ENCODE results near the gene PSMD3. TPM values are rescaled to one million over a fixed set of nuclear protein-coding genes. Genes with fewer than 3 reads are reported as not detected.

The PSMD3 gene
- total RNA-seq, 1 experiment from 2014 or later: 179 TPM

GRCh38 chr17:40034426-40035161 lies 54.0 kb downstream of the PSMD3 start:
- Mint-ChIP-seq H3K4me3 (ENCODE audit: unreplicated experiment) (no peak overlapping the region), H3K36me3 (ENCODE audit: insufficient read depth, unreplicated experiment) (peaks cover 32% of the 10 kb centered on the region), H3K27me3 (ENCODE audit: insufficient read depth, unreplicated experiment) (no peaks in the 10 kb centered on the region), H3K9me3 (ENCODE audit: unreplicated experiment) (no peaks in the 10 kb centered on the region), H3K27ac (ENCODE audit: unreplicated experiment) (no peak overlapping the region), H3K4me1 (ENCODE audit: low read depth, unreplicated experiment) (no peaks in the 10 kb centered on the region)
- peaks cover 5% of the 10 kb centered on the region for H3K36me3 ChIP-seq (ENCODE audit: control insufficient read depth, insufficient read depth, low read length)
- no peak for DNase-seq
- ChIA-PET POLR2A (interaction anchor here (0.6 kb wide), 2 partner anchors 39 to 154 kb away, joined by 4 read pairs; no protein-coding TSS in a partner anchor), CTCF (interaction anchor here (0.6 to 2.6 kb wide), 9 partner anchors 19 to 183 kb away, joined by 3 to 8 read pairs (median 5); no protein-coding TSS in a partner anchor)
- no peaks in the 10 kb centered on the region for H3K4me1 ChIP-seq
- H3K27me3 ChIP-seq (replicated peaks; ENCODE audit: control insufficient read depth, insufficient read depth, low read length): no peaks in the 10 kb centered on the region
- TSS peak; percentile 21 for BruUV-seq (replicated peaks)
- H3K4me3 ChIP-seq (ENCODE audit: low read depth, low read length): no peak overlapping the region
- intact Hi-C loops (cut with micrococcal nuclease; ENCODE audit: unreplicated experiment): no loop called here
- no peaks in the 10 kb centered on the region for H3K9me3 ChIP-seq
- TF ChIP-seq CTCF (IDR thresholded peaks at IDR 0.05; ENCODE audit: insufficient read depth in 1 of 2, low read depth in 1 of 2, low read length in 1 of 2, severe bottlenecking in 1 of 2, unreplicated experiment in 1 of 2): no peak

GRCh38 chr17:40035162-40035559 lies 54.6 kb downstream of the PSMD3 start:
- no peak overlapping the region for H3K4me3 ChIP-seq (ENCODE audit: low read depth, low read length)
- intact Hi-C loops (cut with micrococcal nuclease; ENCODE audit: unreplicated experiment): no loop called here
- no peaks in the 10 kb centered on the region for H3K27me3 ChIP-seq (replicated peaks; ENCODE audit: control insufficient read depth, insufficient read depth, low read length)

More at GRCh38 chr17:40035162-40035559, 54.6 kb downstream of the PSMD3 start:
- no peak overlapping the region for H3K27ac Mint-ChIP-seq (ENCODE audit: unreplicated experiment)
- Histone ChIP-seq H3K4me1 (no peaks in the 10 kb centered on the region), H3K9me3 (no peaks in the 10 kb centered on the region), H3K36me3 (ENCODE audit: control insufficient read depth, insufficient read depth, low read length) (peaks cover 5% of the 10 kb centered on the region)
- peak in 1 of 2 experiments; percentile 46 for DNase-seq
- CTCF ChIA-PET: interaction anchor here (0.6 to 2.6 kb wide), 10 partner anchors 8 to 462 kb away, joined by 3 to 8 read pairs (median 6); no protein-coding TSS in a partner anchor
- H3K27me3 Mint-ChIP-seq (ENCODE audit: insufficient read depth, unreplicated experiment): no peaks in the 10 kb centered on the region
- TF ChIP-seq CTCF (IDR thresholded peaks at IDR 0.05; ENCODE audit: insufficient read depth in 1 of 2, low read depth in 1 of 2, low read length in 1 of 2, severe bottlenecking in 1 of 2, unreplicated experiment in 1 of 2): peak; percentile 22 to 60
- H3K4me3 Mint-ChIP-seq (ENCODE audit: unreplicated experiment): no peak overlapping the region
- BruUV-seq (replicated peaks): no TSS peak
- no peaks in the 10 kb centered on the region for H3K4me1 Mint-ChIP-seq (ENCODE audit: low read depth, unreplicated experiment)
- POLR2A ChIA-PET: interaction anchor here (0.6 kb wide), 2 partner anchors 39 to 154 kb away, joined by 4 read pairs; no protein-coding TSS in a partner anchor
- no peaks in the 10 kb centered on the region for H3K9me3 Mint-ChIP-seq (ENCODE audit: unreplicated experiment)
- H3K36me3 Mint-ChIP-seq (ENCODE audit: insufficient read depth, unreplicated experiment): peaks cover 29% of the 10 kb centered on the region
